Tibial nerve (tissue), 4 donors: ENCODE data around the gene CNTF.

Experiments
- EP300 ChIP-seq, 2 donors: sonication (generic); formaldehyde crosslinking; IDR thresholded peaks; one replicate each; pipeline ENCODE4 v1.6.1; 2017; ENCODE audit warnings: antibody characterized with exemption in 2 of 2, mild to moderate bottlenecking in 1 of 2
- POLR2A ChIP-seq, 2 donors: fragments of 450-650 bp; IDR thresholded peaks; one replicate each; pipeline ENCODE4 v1.6.1; 2017; ENCODE audit warnings: antibody characterized with exemption in 2 of 2, mild to moderate bottlenecking in 2 of 2, moderate library complexity in 2 of 2
- TF ChIP-seq, protein P1 (sequence below), 5 experiments: fragments of 200-600 bp in 3 of 5; fragments of 450-650 bp in 2 of 5; sonication (generic) in 3 of 5; IDR thresholded peaks; one replicate each; pipeline ENCODE4 v1.5.1; 2016 to 2019; ENCODE audit warnings: antibody characterized with exemption in 5 of 5, mild to moderate bottlenecking in 3 of 5, moderate library complexity in 2 of 5

DNA sequence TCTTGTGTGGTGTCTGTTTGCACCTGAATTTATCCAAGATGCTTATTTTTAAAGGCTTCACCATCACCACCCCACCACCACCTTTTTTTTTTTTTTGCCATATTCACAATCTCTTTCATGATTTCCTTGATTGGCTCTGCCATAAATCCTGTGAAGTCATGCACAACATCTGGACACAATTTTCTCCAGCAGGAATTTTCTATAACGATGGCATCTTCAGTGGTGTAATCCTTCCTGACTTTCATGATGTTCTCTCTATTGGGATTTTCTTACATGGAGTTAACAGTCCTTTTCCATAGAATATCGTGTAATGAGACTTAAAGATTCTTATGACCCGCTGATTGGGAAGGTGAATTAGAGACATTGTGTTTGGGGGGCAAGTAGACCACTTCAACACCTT, 25.8 kb upstream of the CNTF start:
- TF ChIP-seq, protein P1, sequence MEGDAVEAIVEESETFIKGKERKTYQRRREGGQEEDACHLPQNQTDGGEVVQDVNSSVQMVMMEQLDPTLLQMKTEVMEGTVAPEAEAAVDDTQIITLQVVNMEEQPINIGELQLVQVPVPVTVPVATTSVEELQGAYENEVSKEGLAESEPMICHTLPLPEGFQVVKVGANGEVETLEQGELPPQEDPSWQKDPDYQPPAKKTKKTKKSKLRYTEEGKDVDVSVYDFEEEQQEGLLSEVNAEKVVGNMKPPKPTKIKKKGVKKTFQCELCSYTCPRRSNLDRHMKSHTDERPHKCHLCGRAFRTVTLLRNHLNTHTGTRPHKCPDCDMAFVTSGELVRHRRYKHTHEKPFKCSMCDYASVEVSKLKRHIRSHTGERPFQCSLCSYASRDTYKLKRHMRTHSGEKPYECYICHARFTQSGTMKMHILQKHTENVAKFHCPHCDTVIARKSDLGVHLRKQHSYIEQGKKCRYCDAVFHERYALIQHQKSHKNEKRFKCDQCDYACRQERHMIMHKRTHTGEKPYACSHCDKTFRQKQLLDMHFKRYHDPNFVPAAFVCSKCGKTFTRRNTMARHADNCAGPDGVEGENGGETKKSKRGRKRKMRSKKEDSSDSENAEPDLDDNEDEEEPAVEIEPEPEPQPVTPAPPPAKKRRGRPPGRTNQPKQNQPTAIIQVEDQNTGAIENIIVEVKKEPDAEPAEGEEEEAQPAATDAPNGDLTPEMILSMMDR (IDR thresholded peaks at IDR 0.05) = no peak
- TF ChIP-seq POLR2A (IDR thresholded peaks at IDR 0.05) = no peak
- no peak for TF ChIP-seq EP300 (IDR thresholded peaks at IDR 0.05)
